Stimulated activated CD4-positive, alpha-beta T cell treated with anti-CD3 and anti-CD28 coated beads, TNF-alpha, amount 100 ng/mL, for 1 hour (primary cell): ENCODE measurements around the gene PRM3.

Experiments
- DNase-seq, 3 donors: peaks; one replicate each; pipeline ENCODE4 v3.0.0-alpha.2; 2020; ENCODE audit warnings: low read depth in 3 of 3, low spot score in 1 of 3

PRM3 gene

GRCh38 chr16:11229432-11229831, 44.0 kb downstream of the PRM3 start:
- no peak for DNase-seq

- no peak for DNase-seq
Observed at GRCh38 chr16:11225677-11226549, 47.5 kb downstream of the PRM3 start.

DNA sequence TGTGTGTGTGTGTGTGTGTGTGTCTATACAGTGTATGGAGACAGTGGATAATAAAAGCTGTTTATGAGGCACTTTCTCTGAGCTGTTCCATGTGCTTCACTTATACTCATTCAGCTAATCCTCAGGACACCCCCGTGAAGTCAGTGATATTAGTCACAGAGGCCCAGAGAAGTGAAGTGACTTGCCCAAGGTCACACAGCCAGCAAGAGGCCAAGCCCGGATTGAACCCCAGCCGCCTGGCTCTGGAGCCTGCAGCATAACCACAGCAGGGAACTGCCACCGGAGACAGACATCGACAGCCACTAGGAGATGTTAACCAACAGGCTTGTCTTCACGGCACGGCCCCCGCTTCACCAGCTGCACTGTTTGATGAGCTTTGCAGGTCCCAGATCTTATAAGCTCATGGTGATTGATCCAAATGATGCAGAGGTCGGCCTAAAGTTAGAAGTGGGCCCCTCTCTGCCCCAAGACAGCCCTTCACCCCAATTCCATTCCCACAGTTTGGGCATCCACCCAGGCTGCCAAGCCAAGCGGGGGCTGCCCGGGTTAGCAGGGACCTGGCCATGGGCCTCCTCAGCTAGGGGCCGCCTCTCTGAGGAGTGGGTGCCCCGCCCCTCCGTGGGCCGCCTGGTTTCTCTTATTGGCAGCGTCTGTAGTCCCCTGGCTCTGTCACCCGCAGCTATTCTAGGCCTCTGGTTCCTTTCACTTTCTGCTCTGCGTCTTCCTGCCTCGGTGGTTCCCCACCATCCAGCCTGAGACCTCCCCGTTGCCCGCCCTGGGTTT, 48.3 kb downstream of the PRM3 start:
- DNase-seq = peak; percentile 29 to 77 (median 46)

DNA sequence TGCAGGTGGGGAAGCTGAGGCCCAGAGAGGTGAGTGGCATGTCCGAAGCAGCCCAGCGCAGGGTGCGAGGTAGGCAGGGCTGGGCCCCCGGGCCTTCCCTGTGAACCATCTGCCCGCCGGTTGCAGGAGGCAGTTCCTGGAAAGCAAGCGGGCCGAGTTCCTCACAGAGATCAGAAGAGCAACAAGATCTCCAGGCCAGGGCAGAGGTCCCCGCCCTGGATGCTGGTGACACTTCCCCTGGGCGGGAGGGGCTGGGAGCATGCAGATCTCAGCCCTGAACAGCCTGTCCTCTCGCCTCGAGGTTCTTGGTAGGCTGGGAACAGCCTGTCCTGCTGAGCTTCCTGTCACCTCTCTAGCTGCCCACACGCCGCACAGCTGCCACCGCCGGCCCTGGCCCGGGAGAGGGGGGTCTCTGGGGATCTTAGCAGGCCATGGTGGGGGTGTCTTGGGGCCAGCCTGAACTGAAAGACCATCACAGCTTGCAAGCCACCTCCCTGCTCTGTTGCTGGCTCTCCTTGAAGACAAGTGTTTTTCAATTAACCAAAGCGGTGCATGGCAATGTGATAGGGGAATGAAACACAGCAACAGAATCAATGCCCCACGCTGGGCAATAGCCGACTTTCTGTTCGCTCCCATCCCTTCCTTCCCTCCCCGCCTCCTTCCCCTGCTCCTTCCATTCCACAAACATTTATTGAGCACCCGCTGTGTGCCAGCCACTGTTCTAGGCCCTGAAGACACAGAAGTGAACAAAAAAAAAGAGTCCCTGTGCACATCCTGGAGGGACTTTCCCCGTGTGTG, 49.1 kb downstream of the PRM3 start:
- peak in 1 of 3 donors; percentile 26 for DNase-seq
